ENCODE results near the gene ZBTB16. TPM values are rescaled to one million over a fixed set of nuclear protein-coding genes. Genes with fewer than 3 reads are reported as not detected.

Gene ZBTB16
- total RNA-seq, 4 donors from 2014 or later, result 10.4 to 137 (median 18.8) TPM

DNA sequence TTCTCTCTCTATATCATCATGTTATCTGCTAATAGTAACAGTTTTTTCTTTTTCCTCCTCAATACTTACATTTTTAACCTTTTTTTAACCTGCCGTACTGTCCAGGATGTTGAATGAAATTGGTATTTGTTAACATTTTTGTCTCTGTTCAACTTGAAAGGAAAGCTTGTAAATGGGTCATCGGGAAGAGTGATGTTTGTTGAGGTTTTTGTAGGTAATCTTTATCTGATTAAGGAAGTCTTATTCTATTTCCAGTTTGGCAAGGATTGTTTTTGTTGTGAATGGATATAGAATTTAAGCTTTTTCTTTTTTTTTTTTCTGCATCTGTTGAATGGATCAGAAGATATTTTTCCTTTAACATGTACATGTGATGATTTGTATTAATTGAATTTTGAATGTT is 228.6 kb downstream of the ZBTB16 start:
- no peak overlapping the region for H3K4me3 ChIP-seq
- H3K9me3 ChIP-seq, result no peaks in the 10 kb centered on the region
- TF ChIP-seq, protein P1, sequence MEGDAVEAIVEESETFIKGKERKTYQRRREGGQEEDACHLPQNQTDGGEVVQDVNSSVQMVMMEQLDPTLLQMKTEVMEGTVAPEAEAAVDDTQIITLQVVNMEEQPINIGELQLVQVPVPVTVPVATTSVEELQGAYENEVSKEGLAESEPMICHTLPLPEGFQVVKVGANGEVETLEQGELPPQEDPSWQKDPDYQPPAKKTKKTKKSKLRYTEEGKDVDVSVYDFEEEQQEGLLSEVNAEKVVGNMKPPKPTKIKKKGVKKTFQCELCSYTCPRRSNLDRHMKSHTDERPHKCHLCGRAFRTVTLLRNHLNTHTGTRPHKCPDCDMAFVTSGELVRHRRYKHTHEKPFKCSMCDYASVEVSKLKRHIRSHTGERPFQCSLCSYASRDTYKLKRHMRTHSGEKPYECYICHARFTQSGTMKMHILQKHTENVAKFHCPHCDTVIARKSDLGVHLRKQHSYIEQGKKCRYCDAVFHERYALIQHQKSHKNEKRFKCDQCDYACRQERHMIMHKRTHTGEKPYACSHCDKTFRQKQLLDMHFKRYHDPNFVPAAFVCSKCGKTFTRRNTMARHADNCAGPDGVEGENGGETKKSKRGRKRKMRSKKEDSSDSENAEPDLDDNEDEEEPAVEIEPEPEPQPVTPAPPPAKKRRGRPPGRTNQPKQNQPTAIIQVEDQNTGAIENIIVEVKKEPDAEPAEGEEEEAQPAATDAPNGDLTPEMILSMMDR (IDR thresholded peaks at IDR 0.05), result no peak
- no peak for TF ChIP-seq POLR2A (IDR thresholded peaks at IDR 0.05)
- H3K4me1 ChIP-seq, result peaks cover 0 to 32% (median 4%) of the 10 kb centered on the region in 3 donors
- intact Hi-C loops (cut with DNase I), result no loop called here
- no peak for DNase-seq
- WGBS, 2 donors, result 59% methylated on average over 2 of the region's 2 CpGs
- no peak overlapping the region for H3K27ac ChIP-seq
- no peaks in the 10 kb centered on the region for H3K27me3 ChIP-seq
- H3K36me3 ChIP-seq, result no peaks in the 10 kb centered on the region

DNA sequence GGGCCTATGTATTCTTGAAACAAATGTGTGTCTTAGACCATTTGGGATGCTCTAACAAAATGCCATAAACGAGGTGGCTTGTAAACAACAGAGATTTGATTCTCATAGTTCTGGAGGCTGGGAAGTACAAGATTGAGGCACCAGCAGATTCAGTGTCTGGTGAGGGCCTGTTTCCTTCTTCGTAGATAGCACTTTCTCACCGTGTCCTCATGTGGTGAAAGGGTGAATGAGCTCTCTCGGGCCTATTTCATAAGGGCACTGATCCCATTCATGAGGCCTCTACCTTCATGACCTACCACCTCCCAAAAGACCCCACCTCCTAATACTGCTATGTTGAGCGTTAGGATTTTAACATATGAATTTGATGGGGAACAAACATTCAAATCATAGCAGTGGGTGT is 230.3 kb downstream of the ZBTB16 start:
- no peak overlapping the region for H3K27ac ChIP-seq
- no peaks in the 10 kb centered on the region for H3K9me3 ChIP-seq
- no peaks in the 10 kb centered on the region for H3K36me3 ChIP-seq
- DNase-seq, result no peak
- WGBS, 2 donors, result 83 to 91% methylated on average over 5 of the region's 5 CpGs
- H3K4me1 ChIP-seq, result peaks cover 0 to 38% (median 7%) of the 10 kb centered on the region in 3 donors
- intact Hi-C loops (cut with DNase I), result no loop called here
- TF ChIP-seq, protein P1 (IDR thresholded peaks at IDR 0.05), result no peak
- no peak for TF ChIP-seq POLR2A (IDR thresholded peaks at IDR 0.05)
- no peak overlapping the region for H3K4me3 ChIP-seq
- H3K27me3 ChIP-seq, result no peaks in the 10 kb centered on the region

- H3K27me3 ChIP-seq, result no peaks in the 10 kb centered on the region
- no peak for TF ChIP-seq POLR2A (IDR thresholded peaks at IDR 0.05)
- TF ChIP-seq, protein P1 (IDR thresholded peaks at IDR 0.05), result no peak
- H3K36me3 ChIP-seq, result no peaks in the 10 kb centered on the region
- no peak overlapping the region for H3K27ac ChIP-seq
- H3K4me1 ChIP-seq, result peaks cover 0 to 43% (median 14%) of the 10 kb centered on the region in 3 donors
- DNase-seq, result no peak
- no peaks in the 10 kb centered on the region for H3K9me3 ChIP-seq
- intact Hi-C loops (cut with DNase I), result no loop called here
- H3K4me3 ChIP-seq, result no peak overlapping the region
- 74 to 80% methylated on average over 2 of the region's 2 CpGs for WGBS, 2 donors
These were observed 231.2 kb downstream of the ZBTB16 start for GRCh38 chr11:114290503-114291235.

- H3K4me1 ChIP-seq, result peaks cover 0 to 46% (median 15%) of the 10 kb centered on the region in 3 donors
- peak overlapping the region in 1 of 4 donors; percentile 3 for H3K4me3 ChIP-seq
- peak overlapping the region in 2 of 4 donors; percentile 5 to 63 for H3K27ac ChIP-seq
- TF ChIP-seq, protein P1 (IDR thresholded peaks at IDR 0.05), result no peak
- no peak for TF ChIP-seq POLR2A (IDR thresholded peaks at IDR 0.05)
- intact Hi-C loops (cut with DNase I), result no loop called here
- 76 to 79% methylated on average over 5 of the region's 5 CpGs for WGBS, 2 donors
- no peak for DNase-seq
- H3K36me3 ChIP-seq, result no peaks in the 10 kb centered on the region
- no peaks in the 10 kb centered on the region for H3K9me3 ChIP-seq
- H3K27me3 ChIP-seq, result no peaks in the 10 kb centered on the region
These were observed 231.9 kb downstream of the ZBTB16 start for GRCh38 chr11:114291381-114291780.

DNA sequence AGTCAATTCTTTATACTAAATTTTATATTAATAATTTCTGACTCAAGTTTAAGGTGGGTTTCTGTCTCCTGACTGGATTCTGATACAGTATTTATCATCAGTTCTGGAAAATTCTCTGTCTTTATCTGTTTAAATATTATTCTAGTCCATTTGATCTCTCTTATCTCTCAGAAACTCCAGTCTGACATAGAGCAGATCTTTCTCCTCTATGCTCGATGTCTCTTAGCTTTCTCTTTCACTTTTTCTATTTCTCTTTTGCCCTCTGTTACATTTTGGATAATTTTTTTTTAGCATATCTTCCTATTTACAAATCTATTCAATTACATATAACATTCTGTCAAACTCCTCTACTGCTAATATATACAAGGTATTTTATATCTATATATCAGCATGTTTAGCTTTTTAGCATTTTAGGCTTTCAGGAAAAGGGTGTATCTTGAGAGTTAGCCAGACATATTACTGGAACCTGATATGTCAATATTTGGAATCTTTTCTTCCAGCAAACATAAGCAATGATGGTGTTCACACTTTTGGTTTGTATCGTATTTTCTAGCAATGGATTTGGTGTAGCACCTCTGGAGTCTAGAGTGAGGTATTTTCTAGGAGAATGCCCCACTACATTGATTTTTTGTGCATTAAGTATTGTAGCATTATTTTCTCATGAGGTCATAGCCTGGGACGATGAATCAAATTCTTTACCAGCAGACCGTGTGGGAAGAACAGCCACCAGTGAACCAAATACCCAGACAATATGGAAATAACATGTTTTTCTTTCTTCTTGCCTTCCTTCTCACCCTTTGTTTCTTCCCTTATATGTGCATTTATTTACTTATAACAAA is 232.6 kb downstream of the ZBTB16 start:
- TF ChIP-seq POLR2A (IDR thresholded peaks at IDR 0.05), result no peak
- TF ChIP-seq, protein P1 (IDR thresholded peaks at IDR 0.05), result no peak
- Histone ChIP-seq H3K36me3 (no peaks in the 10 kb centered on the region), H3K27ac (peak overlapping the region in 3 of 4 donors; percentile 63 to 96 (median 88)), H3K4me3 (peak overlapping the region in 1 of 4 donors; percentile 3), H3K27me3 (no peaks in the 10 kb centered on the region), H3K9me3 (no peaks in the 10 kb centered on the region), H3K4me1 (peaks cover 0 to 46% (median 15%) of the 10 kb centered on the region in 3 donors)
- 29 to 34% methylated on average over 4 of the region's 4 CpGs for WGBS, 2 donors
- intact Hi-C loops (cut with DNase I), result no loop called here
- DNase-seq, result no peak

Data from esophagus squamous epithelium (tissue), 5 donors.